H1 (cell line): ENCODE data around the gene FOXL3. TPM values are rescaled to one million over a fixed set of nuclear protein-coding genes. Genes with fewer than 3 reads are reported as not detected.

ENCODE experiments used
- KDM4A ChIP-seq: IDR thresholded peaks from one replicate; pipeline ENCODE4 v1.7.1; 2012; ENCODE audit warnings: low read depth, mild to moderate bottlenecking, moderate library complexity, low read length, inconsistent platforms; ENCODE audit not compliant: severe bottlenecking
- polyA plus RNA-seq, 7 experiments: library from polyadenylated mRNA; depleted of rRNA in 3 of 7; stranded (reverse) in 5 of 7; unstranded in 2 of 7; fragments of >200 nt in 5 of 7; fragments of 200-250 nt in 2 of 7; gene quantifications; 1 replicate in 5 of 7; 2 replicates in 1 of 7; 4 replicates in 1 of 7; pipeline versions ENCODE4 v1.2.1 to v1.2.3, GENCODE V29; 2011 to 2013; ENCODE audit warnings: missing spikeins in 2 of 7, mixed read lengths in 2 of 7
- total RNA-seq: library from RNA; stranded (reverse); fragmentation: NEBNext Ultra II Directional; extraction: Animal tissue kit (Norgen Biotek cat#: 25700); gene quantifications from 2 replicates; pipeline ENCODE4 v1.2.1, GENCODE V29; 2021

The FOXL3 gene
- total and polyA plus RNA-seq, 2 of the 8 experiments (the other 6 are each of a cell fraction or from before 2014, with no cell fraction given) = not detected

DNA sequence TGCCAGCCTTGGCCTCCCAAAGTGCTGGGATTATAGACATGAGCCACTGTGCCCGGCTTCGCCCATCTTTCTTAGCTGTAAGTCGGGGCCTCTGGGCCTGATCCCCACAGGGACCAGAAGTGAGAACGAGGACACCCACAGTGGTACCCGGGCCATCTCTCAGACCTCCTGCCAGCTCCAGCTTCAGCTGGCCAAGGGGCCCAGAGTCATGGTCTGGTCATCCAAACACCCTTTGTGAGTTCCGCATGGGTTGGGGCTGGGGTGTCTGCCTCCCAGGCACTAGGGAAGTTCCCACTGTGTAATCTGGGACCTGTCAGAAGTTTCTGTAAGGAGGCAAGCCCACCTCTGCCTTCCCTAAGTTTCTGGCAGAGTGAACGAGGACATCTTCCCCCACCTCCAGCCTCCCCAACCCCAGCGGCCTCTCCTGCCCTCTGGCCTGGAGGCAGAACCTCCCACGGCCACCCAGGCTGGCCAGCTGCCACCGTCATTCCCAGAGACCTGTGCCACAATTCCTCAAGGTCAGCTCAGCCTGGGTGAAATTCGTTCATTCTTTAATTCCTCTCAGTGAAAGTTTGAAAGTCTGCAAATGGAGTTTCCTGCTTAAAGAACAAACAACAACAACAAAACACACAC is 19.5 kb upstream of the FOXL3 start (continued):
- TF ChIP-seq KDM4A = no peak
